Left ventricle myocardium inferior (tissue), 1 donor: ENCODE data around the gene C1orf116. TPM values are rescaled to one million over a fixed set of nuclear protein-coding genes. Genes with fewer than 3 reads are reported as not detected.

Experiments used
- DNase-seq: peaks from one replicate; pipeline ENCODE4 v3.0.0-alpha.2; 2020
- H3K27ac ChIP-seq: fragments of 200-600 bp; replicated peaks from 2 replicates; pipeline ENCODE4 v1.8.0; 2021
- H3K27me3 ChIP-seq: fragments of 200-600 bp; 2 replicates; pipeline ENCODE4 v1.8.0; 2021; ENCODE audit warnings: low read depth
- H3K36me3 ChIP-seq: fragments of 200-600 bp; 2 replicates; pipeline ENCODE4 v1.8.0; 2021
- H3K4me1 ChIP-seq: fragments of 200-600 bp; 2 replicates; pipeline ENCODE4 v1.8.0; 2021
- H3K4me3 ChIP-seq: fragments of 200-600 bp; 2 replicates; pipeline ENCODE4 v1.8.0; 2021; ENCODE audit warnings: mild to moderate bottlenecking, moderate library complexity
- H3K9me3 ChIP-seq: fragments of 200-600 bp; replicated peaks from 2 replicates; pipeline ENCODE4 v1.8.0; 2021
- CTCF ChIP-seq: fragments of 200-600 bp; IDR thresholded peaks from 2 replicates; pipeline ENCODE4 v1.8.0; 2021; ENCODE audit warnings: antibody characterized with exemption, mild to moderate bottlenecking, borderline replicate concordance
- intact Hi-C: fragments of 100-400 bp; cut with micrococcal nuclease; formaldehyde crosslinking; loops from one replicate; pipeline ENCODE4 v1.11.0; 2022
- total RNA-seq: library from RNA; stranded (reverse); fragmentation: NEBNext Ultra II Directional; extraction: Animal tissue kit (Norgen Biotek cat#: 25700); gene quantifications from one replicate; pipeline ENCODE4 v1.2.1, GENCODE V29; 2021
- donor health status: DM: no; HTN: yes; CAD: no; lungs with severe emphysema.

The C1orf116 gene
- total RNA-seq, 1 donor from 2014 or later = 0.74 TPM

GRCh38 chr1:207052911-207053769, 20.6 kb upstream of the C1orf116 start, which contains the start of gene PFKFB2:
Gene PFKFB2 (plus strand): TSS chr1:207053275. CDS start chr1:207054718, 1,443 bp downstream.
- H3K4me3 ChIP-seq = peak within 1 kb of the TSS; percentile 84
- H3K9me3 ChIP-seq = no peaks in the 10 kb centered on the region
- H3K36me3 ChIP-seq = peaks cover 13% of the 10 kb centered on the region
- no peaks in the 10 kb centered on the region for H3K27me3 ChIP-seq
- H3K27ac ChIP-seq = peak within 1 kb of the TSS; percentile 97
- intact Hi-C loops = no loop called here
- peaks cover 62% of the 10 kb centered on the region for H3K4me1 ChIP-seq
- TF ChIP-seq CTCF = peak; percentile 51
- peak; percentile 97 for DNase-seq

- Histone ChIP-seq H3K27me3 (no peaks in the 10 kb centered on the region), H3K27ac (peak within 1 kb of the TSS; percentile 97), H3K4me3 (peak within 1 kb of the TSS; percentile 95), H3K9me3 (no peaks in the 10 kb centered on the region), H3K4me1 (peaks cover 70% of the 10 kb centered on the region), H3K36me3 (peaks cover 14% of the 10 kb centered on the region)
- intact Hi-C loops = no loop called here
- no peak for TF ChIP-seq CTCF
- no peak for DNase-seq
Observed at GRCh38 chr1:207051191-207051943, 18.8 kb upstream of the C1orf116 start, which contains the start of gene YOD1. Gene YOD1 (minus strand): TSS chr1:207051208. CDS start chr1:207051030, 178 bp downstream.

- Histone ChIP-seq H3K9me3 (no peaks in the 10 kb centered on the region), H3K4me3 (peak overlapping the region; percentile 95), H3K27me3 (no peaks in the 10 kb centered on the region), H3K27ac (peak overlapping the region; percentile 97), H3K36me3 (peaks cover 19% of the 10 kb centered on the region), H3K4me1 (peaks cover 78% of the 10 kb centered on the region)
- TF ChIP-seq CTCF = no peak
- peak; percentile 91 for DNase-seq
- intact Hi-C loops = no loop called here
Observed at GRCh38 chr1:207050480-207051190, 18.1 kb upstream of the C1orf116 start.

GRCh38 chr1:207049974-207050391, 17.4 kb upstream of the C1orf116 start:
- peak overlapping the region; percentile 97 for H3K27ac ChIP-seq
- no peak for DNase-seq
- H3K4me3 ChIP-seq = peak overlapping the region; percentile 95
- intact Hi-C loops = no loop called here
- H3K27me3 ChIP-seq = no peaks in the 10 kb centered on the region
- peaks cover 19% of the 10 kb centered on the region for H3K36me3 ChIP-seq
- H3K9me3 ChIP-seq = no peaks in the 10 kb centered on the region
- H3K4me1 ChIP-seq = peaks cover 84% of the 10 kb centered on the region
- TF ChIP-seq CTCF = peak; percentile 87

- intact Hi-C loops = no loop called here
- Histone ChIP-seq H3K4me1 (peaks cover 89% of the 10 kb centered on the region), H3K4me3 (peak overlapping the region; percentile 95), H3K9me3 (no peaks in the 10 kb centered on the region), H3K27me3 (no peaks in the 10 kb centered on the region), H3K36me3 (peaks cover 19% of the 10 kb centered on the region), H3K27ac (peak overlapping the region; percentile 97)
- no peak for TF ChIP-seq CTCF
- no peak for DNase-seq
Observed at GRCh38 chr1:207049514-207049913, 17.0 kb upstream of the C1orf116 start.
